Gastroesophageal sphincter (tissue), 3 donors: Measurements from ENCODE around the gene MRPL42.

ENCODE experiments used
- EP300 ChIP-seq: sonication (generic); formaldehyde crosslinking; IDR thresholded peaks from one replicate; pipeline ENCODE4 v1.6.1; 2017; ENCODE audit warnings: antibody characterized with exemption, mild to moderate bottlenecking
- POLR2AphosphoS5 ChIP-seq: sonication (generic); formaldehyde crosslinking; IDR thresholded peaks from one replicate; pipeline ENCODE4 v1.6.1; 2017; ENCODE audit warnings: antibody characterized with exemption
- TF ChIP-seq, protein P1 (sequence below), 4 experiments: fragments of 200-600 bp in 2 of 4; fragments of 450-650 bp in 2 of 4; sonication (generic) in 1 of 4; IDR thresholded peaks; one replicate each; pipeline ENCODE4 v1.5.1; 2017 to 2019; ENCODE audit warnings: antibody characterized with exemption in 4 of 4, mild to moderate bottlenecking in 2 of 4, moderate library complexity in 2 of 4

DNA sequence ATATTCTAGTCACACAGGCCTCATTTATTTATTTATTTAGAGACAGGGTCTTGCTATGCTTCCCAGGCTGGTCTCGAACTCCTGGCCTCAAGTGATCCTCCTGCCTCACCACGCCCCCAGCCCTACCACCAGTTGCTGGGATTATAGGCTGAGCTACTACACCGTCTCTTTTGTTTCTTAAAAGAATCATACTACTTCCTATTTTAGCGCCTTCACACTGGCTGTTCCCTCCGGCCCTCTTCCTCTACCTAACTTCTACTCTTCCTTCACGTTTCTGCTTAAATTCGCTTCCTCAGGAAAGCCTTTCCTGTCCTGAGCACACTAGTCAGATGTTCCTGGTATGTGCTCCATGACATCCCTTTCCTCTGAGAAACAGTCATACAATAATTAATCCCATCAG is 6.4 kb upstream of the MRPL42 start:
- TF ChIP-seq, protein P1, sequence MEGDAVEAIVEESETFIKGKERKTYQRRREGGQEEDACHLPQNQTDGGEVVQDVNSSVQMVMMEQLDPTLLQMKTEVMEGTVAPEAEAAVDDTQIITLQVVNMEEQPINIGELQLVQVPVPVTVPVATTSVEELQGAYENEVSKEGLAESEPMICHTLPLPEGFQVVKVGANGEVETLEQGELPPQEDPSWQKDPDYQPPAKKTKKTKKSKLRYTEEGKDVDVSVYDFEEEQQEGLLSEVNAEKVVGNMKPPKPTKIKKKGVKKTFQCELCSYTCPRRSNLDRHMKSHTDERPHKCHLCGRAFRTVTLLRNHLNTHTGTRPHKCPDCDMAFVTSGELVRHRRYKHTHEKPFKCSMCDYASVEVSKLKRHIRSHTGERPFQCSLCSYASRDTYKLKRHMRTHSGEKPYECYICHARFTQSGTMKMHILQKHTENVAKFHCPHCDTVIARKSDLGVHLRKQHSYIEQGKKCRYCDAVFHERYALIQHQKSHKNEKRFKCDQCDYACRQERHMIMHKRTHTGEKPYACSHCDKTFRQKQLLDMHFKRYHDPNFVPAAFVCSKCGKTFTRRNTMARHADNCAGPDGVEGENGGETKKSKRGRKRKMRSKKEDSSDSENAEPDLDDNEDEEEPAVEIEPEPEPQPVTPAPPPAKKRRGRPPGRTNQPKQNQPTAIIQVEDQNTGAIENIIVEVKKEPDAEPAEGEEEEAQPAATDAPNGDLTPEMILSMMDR (IDR thresholded peaks at IDR 0.05) = no peak
- TF ChIP-seq EP300 = no peak
- no peak for TF ChIP-seq POLR2AphosphoS5
